GM20431 (cell line): ENCODE results near the gene CDK5R1.

ENCODE experiments used
- in situ Hi-C: fragments of 300-500 bp; cut with MseI, MboI; formaldehyde crosslinking; loops from one replicate; pipeline ENCODE4 v1.15.0; 2020; ENCODE audit warnings: low sequenced_read_pairs; ENCODE audit not compliant: unreplicated experiment

CDK5R1 gene

GRCh38 chr17:32490101-32490482 lies 3.3 kb downstream of the CDK5R1 start:
- in situ Hi-C loops = loop anchor here (25.0 kb wide), 1 partner anchor 122 kb away; no protein-coding TSS in a partner anchor

GRCh38 chr17:32491371-32492263 lies 4.8 kb downstream of the CDK5R1 start:
- in situ Hi-C loops = loop anchor here (25.0 kb wide), 1 partner anchor 121 kb away; no protein-coding TSS in a partner anchor

GRCh38 chr17:32492264-32492589 lies 5.4 kb downstream of the CDK5R1 start:
- in situ Hi-C loops = loop anchor here (25.0 kb wide), 1 partner anchor 120 kb away; no protein-coding TSS in a partner anchor

GRCh38 chr17:32492648-32493289 lies 6.0 kb downstream of the CDK5R1 start:
- in situ Hi-C loops = loop anchor here (25.0 kb wide), 1 partner anchor 120 kb away; no protein-coding TSS in a partner anchor

GRCh38 chr17:32493571-32493970 lies 6.8 kb downstream of the CDK5R1 start:
- in situ Hi-C loops = loop anchor here (25.0 kb wide), 1 partner anchor 119 kb away; no protein-coding TSS in a partner anchor

- in situ Hi-C loops = loop anchor here (25.0 kb wide), 1 partner anchor 118 kb away; no protein-coding TSS in a partner anchor
These were observed 7.3 kb downstream of the CDK5R1 start for GRCh38 chr17:32493976-32494513.

GRCh38 chr17:32494621-32495358 lies 8.0 kb downstream of the CDK5R1 start:
- in situ Hi-C loops = loop anchor here (25.0 kb wide), 1 partner anchor 118 kb away; no protein-coding TSS in a partner anchor

GRCh38 chr17:32495359-32496231 lies 8.8 kb downstream of the CDK5R1 start:
- in situ Hi-C loops = loop anchor here (25.0 kb wide), 1 partner anchor 117 kb away; no protein-coding TSS in a partner anchor

- in situ Hi-C loops = loop anchor here (25.0 kb wide), 1 partner anchor 116 kb away; no protein-coding TSS in a partner anchor
These were observed 9.7 kb downstream of the CDK5R1 start for GRCh38 chr17:32496395-32497073.

GRCh38 chr17:32497431-32498205 lies 10.8 kb downstream of the CDK5R1 start:
- in situ Hi-C loops = loop anchor here (25.0 kb wide), 1 partner anchor 115 kb away; no protein-coding TSS in a partner anchor

- in situ Hi-C loops = loop anchor here (25.0 kb wide), 1 partner anchor 114 kb away; no protein-coding TSS in a partner anchor
These were observed 11.6 kb downstream of the CDK5R1 start for GRCh38 chr17:32498391-32498790.

GRCh38 chr17:32502013-32502412 lies 15.2 kb downstream of the CDK5R1 start:
- in situ Hi-C loops = no loop called here

- in situ Hi-C loops = no loop called here
These were observed 15.9 kb downstream of the CDK5R1 start for GRCh38 chr17:32502710-32503109.

- in situ Hi-C loops = no loop called here
These were observed 16.7 kb downstream of the CDK5R1 start for GRCh38 chr17:32503251-32504165.

GRCh38 chr17:32504166-32504990 lies 17.6 kb downstream of the CDK5R1 start:
- in situ Hi-C loops = no loop called here

GRCh38 chr17:32508926-32509325 lies 22.1 kb downstream of the CDK5R1 start:
- in situ Hi-C loops = no loop called here
